ENCODE data around the gene RNU1-3. TPM values are rescaled to one million over a fixed set of nuclear protein-coding genes. Genes with fewer than 3 reads are reported as not detected.
"Not testable (repeated sequence)": the region's sequence is repeated elsewhere in the genome, so short reads cannot be mapped to it uniquely, and the experiment has no call there.

The RNU1-3 gene
- total RNA-seq (under 0.01 TPM), polyA plus RNA-seq (not detected)

GRCh38 chr1:16666502-16667413 lies at the start of gene RNU1-3:
TSS of gene RNU1-3 (minus strand) at chr1:16666948.
- not testable (repeated sequence) for H3K4me1 ChIP-seq (ENCODE audit: insufficient read depth); H3K27ac ChIP-seq (ENCODE audit: low read depth); H3K36me3 ChIP-seq (ENCODE audit: insufficient read depth); H3K4me3 ChIP-seq (ENCODE audit: low read depth, low read length); DNase-seq (ENCODE audit: extremely low spot score)
- no CpG with 5 or more reads among the region's 45 CpGs for WGBS

- DNase-seq (ENCODE audit: extremely low spot score); H3K4me3 ChIP-seq (ENCODE audit: low read depth, low read length); H3K4me1 ChIP-seq (ENCODE audit: insufficient read depth); H3K27ac ChIP-seq (ENCODE audit: low read depth); H3K36me3 ChIP-seq (ENCODE audit: insufficient read depth): not testable (repeated sequence)
- WGBS, result 35% methylated on average over 4 of the region's 10 CpGs
These were observed 46.7 kb upstream of the RNU1-3 start for GRCh38 chr1:16713480-16713879.

DNA sequence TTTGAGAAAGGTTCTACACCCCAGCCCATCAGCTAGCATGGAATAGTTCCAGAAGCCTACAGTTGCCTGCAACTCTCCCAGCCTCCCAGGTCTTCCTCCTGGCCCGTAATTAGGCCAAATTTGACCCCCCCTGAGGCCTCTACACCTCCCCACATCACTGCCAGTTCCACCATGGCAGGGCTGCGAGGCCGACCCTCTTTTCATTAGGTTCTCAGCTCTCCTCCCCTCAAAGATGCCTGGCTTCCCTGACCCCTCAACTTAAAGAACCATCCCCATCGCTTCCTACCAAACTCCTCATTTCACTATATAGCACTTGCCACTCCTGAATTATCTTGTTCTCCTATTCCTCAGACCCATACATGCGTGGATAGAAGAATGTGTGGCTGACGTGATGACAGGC lies 46.2 kb upstream of the RNU1-3 start:
- not testable (repeated sequence) for H3K36me3 ChIP-seq (ENCODE audit: insufficient read depth); H3K4me1 ChIP-seq (ENCODE audit: insufficient read depth); H3K4me3 ChIP-seq (ENCODE audit: low read depth, low read length); DNase-seq (ENCODE audit: extremely low spot score); H3K27ac ChIP-seq (ENCODE audit: low read depth)
- WGBS, result 73% methylated on average over 3 of the region's 6 CpGs

DNA sequence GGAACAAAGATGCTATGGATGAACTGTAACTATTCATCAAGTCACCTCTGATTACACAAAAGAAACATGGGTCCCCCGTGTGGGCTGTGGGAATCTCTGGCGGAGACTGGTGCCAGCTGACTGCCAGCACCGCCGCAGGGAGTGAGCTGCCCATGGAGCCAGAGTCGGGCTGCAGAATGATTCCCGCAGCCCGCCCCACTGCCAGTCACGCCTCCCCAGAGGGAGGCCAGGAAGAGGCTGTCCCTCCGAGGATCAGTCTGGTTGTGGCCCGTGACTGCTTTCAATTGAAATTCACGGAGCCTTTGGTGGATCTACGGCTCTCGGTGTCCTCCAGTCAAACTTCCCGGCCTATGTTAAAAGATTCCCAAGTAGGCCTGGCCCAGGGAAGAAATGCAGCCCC lies 45.8 kb upstream of the RNU1-3 start:
- 76% methylated on average over 11 of the region's 14 CpGs for WGBS
- DNase-seq (ENCODE audit: extremely low spot score); H3K36me3 ChIP-seq (ENCODE audit: insufficient read depth); H3K4me3 ChIP-seq (ENCODE audit: low read depth, low read length); H3K27ac ChIP-seq (ENCODE audit: low read depth); H3K4me1 ChIP-seq (ENCODE audit: insufficient read depth): not testable (repeated sequence)

DNA sequence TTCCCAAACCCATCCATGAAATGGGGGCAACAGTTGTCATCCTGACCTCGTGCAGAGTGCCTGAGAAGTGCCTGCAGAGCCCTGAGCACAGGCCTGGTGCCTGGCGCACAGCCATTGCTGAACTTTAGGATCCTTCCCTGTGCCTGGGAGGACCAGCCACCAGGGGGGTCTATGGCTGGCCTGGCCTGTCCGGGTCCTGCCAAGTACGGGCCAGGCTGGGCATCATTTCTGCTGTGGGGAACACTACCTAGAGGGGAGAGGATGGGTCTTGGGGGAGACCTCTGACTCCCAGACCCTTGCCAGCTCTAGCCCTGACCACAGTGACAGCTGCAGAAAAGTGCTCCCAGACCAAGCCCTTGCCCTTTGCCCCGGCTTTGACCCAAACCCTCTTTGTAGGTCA lies 45.4 kb upstream of the RNU1-3 start:
- not testable (repeated sequence) for DNase-seq (ENCODE audit: extremely low spot score); H3K4me1 ChIP-seq (ENCODE audit: insufficient read depth); H3K27ac ChIP-seq (ENCODE audit: low read depth); H3K4me3 ChIP-seq (ENCODE audit: low read depth, low read length); H3K36me3 ChIP-seq (ENCODE audit: insufficient read depth)
- 82% methylated on average over 3 of the region's 5 CpGs for WGBS

DNA sequence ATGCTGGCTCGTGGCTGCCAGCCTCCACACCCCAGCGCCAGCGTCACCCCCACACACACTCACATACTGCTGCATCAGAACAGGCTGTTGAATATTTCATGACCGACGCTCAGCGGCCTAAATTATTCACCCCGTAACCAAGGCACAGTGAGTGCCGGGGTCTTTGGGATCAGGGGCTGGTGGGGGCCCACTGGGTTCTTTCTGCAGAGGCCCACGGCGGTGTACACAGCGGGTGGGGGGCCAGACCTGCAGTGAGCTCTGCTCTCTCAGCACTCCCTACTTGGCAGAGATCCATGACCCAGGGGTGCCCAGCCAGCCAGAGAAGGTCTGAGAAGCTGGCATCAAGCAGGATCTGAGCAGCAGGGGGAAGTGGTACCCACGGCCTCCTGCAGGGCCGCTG lies 43.9 kb upstream of the RNU1-3 start:
- DNase-seq (ENCODE audit: extremely low spot score), result not testable (repeated sequence)

DNA sequence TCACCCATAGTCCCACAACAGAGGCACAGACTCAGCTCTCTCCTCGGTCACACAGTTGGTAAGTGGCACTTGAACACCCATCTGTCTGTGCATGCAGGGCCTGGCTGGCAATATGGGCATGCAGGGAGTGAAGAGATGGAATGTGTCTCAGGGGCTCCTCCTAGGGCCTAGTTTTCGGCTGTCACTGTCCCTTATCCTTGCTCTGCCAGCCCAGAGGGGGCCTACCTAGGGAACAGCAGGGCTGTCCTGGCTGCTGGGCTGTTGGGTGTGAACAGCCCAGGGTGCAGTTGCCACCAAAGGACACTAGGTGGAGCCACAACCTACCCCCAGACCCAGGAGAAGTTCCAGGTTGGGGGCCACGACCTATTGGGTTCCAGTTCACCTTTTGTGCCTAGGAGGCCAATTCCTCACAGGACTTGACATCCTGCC lies 42.9 kb upstream of the RNU1-3 start:
- H3K27ac ChIP-seq (ENCODE audit: low read depth); DNase-seq (ENCODE audit: extremely low spot score); H3K4me3 ChIP-seq (ENCODE audit: low read depth, low read length); H3K4me1 ChIP-seq (ENCODE audit: insufficient read depth); H3K36me3 ChIP-seq (ENCODE audit: insufficient read depth): not testable (repeated sequence)
- 33% methylated on average over 3 of the region's 3 CpGs for WGBS

More for the DNA sequence above, 43.9 kb upstream of the RNU1-3 start:
- 82% methylated on average over 11 of the region's 13 CpGs for WGBS
- H3K36me3 ChIP-seq (ENCODE audit: insufficient read depth); H3K4me1 ChIP-seq (ENCODE audit: insufficient read depth); H3K27ac ChIP-seq (ENCODE audit: low read depth); H3K4me3 ChIP-seq (ENCODE audit: low read depth, low read length): not testable (repeated sequence)

DNA sequence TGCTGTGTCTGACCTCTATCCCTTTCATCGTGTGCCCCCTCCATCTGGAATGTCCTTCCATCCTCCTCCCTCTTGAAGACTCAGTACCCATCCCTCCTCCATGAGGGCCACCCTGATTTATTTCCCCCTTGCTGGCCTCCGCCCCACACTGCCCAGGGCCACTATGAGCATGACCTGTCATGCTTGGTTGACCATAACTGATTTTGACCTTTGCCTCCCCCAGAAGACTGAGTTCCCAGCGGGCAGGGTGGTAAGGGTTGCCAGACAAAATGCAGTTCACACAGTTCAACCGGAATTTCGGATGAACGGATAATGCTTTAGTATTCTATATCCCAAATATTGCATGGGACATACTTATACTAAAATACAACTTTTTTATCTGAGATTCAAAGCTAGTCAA lies 42.0 kb upstream of the RNU1-3 start:
- not testable (repeated sequence) for H3K4me1 ChIP-seq (ENCODE audit: insufficient read depth); H3K36me3 ChIP-seq (ENCODE audit: insufficient read depth); DNase-seq (ENCODE audit: extremely low spot score); H3K4me3 ChIP-seq (ENCODE audit: low read depth, low read length); H3K27ac ChIP-seq (ENCODE audit: low read depth)
- WGBS, result no CpG with 5 or more reads among the region's 6 CpGs

DNA sequence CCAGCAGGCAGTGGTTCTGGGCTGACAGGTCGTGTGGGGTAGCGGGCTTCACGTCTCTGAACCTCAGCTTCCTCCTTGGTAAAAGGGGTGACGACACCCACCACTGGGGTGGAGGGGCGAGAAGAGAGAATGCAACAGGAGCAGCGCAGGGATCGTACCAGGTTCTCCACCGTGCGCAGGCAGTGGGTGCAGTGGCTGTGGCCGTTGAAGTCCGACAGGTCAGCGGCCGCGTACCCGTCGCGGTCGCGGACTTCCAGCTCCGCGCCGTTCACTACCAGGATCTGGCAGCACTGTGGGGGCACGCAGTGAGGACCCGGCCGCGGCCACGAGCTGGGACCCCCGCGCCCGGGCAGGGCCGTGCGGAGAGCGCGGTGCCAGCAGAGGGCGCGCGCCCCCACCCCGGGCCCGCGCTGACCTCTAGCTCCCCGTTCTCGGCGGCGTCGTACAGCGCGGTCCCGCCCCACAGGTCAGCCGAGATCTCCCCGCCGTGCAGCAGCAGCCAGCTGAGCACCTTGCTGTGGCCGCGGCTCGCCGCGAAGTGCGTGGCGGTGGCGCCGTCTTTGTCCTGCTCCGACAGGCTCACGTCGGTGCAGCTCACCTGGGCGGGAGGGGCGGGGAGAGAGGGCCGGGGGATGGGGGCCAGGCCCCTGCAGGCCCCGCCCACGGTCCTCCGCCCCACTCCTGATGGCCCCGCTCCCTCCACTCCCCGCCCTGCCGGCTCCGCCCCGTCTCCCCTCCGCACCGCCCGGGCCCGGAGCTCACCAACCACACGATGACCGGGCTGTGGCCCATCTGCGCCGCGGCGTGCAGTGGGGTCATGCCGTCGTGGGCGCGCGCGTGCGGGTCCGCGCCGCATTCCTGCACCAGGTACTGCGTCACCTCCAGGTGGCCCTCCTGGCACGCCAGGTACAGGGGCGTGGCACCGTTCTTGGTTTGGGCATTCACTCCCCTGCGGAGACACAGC lies 40.7 kb upstream of the RNU1-3 start:
- DNase-seq (ENCODE audit: extremely low spot score); H3K4me1 ChIP-seq (ENCODE audit: insufficient read depth); H3K36me3 ChIP-seq (ENCODE audit: insufficient read depth); H3K27ac ChIP-seq (ENCODE audit: low read depth); H3K4me3 ChIP-seq (ENCODE audit: low read depth, low read length): not testable (repeated sequence)
- WGBS, result 12% methylated on average over 35 of the region's 99 CpGs

GRCh38 chr1:16706302-16706701 lies 39.6 kb upstream of the RNU1-3 start:
- WGBS, result 88% methylated on average over 4 of the region's 6 CpGs
- not testable (repeated sequence) for H3K4me1 ChIP-seq (ENCODE audit: insufficient read depth); DNase-seq (ENCODE audit: extremely low spot score); H3K36me3 ChIP-seq (ENCODE audit: insufficient read depth); H3K27ac ChIP-seq (ENCODE audit: low read depth); H3K4me3 ChIP-seq (ENCODE audit: low read depth, low read length)

GRCh38 chr1:16704502-16705100 lies 37.9 kb upstream of the RNU1-3 start:
- H3K27ac ChIP-seq (ENCODE audit: low read depth); H3K4me3 ChIP-seq (ENCODE audit: low read depth, low read length); H3K36me3 ChIP-seq (ENCODE audit: insufficient read depth); H3K4me1 ChIP-seq (ENCODE audit: insufficient read depth); DNase-seq (ENCODE audit: extremely low spot score): not testable (repeated sequence)
- WGBS, result 82% methylated on average over 10 of the region's 16 CpGs

DNA sequence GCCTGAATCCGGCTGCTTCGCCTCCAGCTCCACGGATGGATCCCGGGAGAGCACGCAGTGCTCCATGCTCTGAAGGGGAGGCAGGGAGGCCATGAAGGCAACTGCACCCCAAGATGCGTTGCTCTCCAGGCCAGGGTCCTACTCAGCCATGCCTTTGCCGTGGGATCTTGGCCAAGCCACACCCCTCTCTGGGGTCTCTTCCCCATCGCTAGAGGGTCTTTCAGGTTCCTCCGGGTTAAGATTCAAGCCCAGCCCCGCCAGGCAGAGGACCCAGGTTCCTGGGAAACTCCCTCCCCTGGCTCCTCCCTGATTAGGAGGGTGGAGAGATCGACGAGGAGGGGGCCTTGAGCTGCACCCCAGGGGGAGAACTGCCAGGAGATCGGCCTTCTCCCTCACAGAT lies 37.3 kb upstream of the RNU1-3 start:
- 77% methylated on average over 6 of the region's 13 CpGs for WGBS
- DNase-seq (ENCODE audit: extremely low spot score); H3K4me1 ChIP-seq (ENCODE audit: insufficient read depth); H3K27ac ChIP-seq (ENCODE audit: low read depth); H3K4me3 ChIP-seq (ENCODE audit: low read depth, low read length); H3K36me3 ChIP-seq (ENCODE audit: insufficient read depth): not testable (repeated sequence)

- H3K4me1 ChIP-seq (ENCODE audit: insufficient read depth); H3K36me3 ChIP-seq (ENCODE audit: insufficient read depth); DNase-seq (ENCODE audit: extremely low spot score); H3K4me3 ChIP-seq (ENCODE audit: low read depth, low read length); H3K27ac ChIP-seq (ENCODE audit: low read depth): not testable (repeated sequence)
- WGBS, result 44% methylated on average over 3 of the region's 5 CpGs
These were observed 36.9 kb upstream of the RNU1-3 start for GRCh38 chr1:16703602-16704001.
